Hematopoietic multipotent progenitor cell (in vitro differentiated cells): Measurements from ENCODE around the gene FMNL2. TPM values are rescaled to one million over a fixed set of nuclear protein-coding genes. Genes with fewer than 3 reads are reported as not detected.

Experiments used
- DNase-seq, 3 donors: peaks; one replicate each; pipeline ENCODE4 v3.0.0-alpha.2; 2011 to 2015; ENCODE audit warnings: low read depth in 2 of 3, low spot score in 2 of 3
- total RNA-seq: library from RNA; depleted of rRNA; stranded (reverse); fragments of >200 nt; gene quantifications from one replicate; pipeline ENCODE4 v1.2.3, GENCODE V29; 2012

The FMNL2 gene
- total RNA-seq, 1 donor, result 0.54 TPM

DNA sequence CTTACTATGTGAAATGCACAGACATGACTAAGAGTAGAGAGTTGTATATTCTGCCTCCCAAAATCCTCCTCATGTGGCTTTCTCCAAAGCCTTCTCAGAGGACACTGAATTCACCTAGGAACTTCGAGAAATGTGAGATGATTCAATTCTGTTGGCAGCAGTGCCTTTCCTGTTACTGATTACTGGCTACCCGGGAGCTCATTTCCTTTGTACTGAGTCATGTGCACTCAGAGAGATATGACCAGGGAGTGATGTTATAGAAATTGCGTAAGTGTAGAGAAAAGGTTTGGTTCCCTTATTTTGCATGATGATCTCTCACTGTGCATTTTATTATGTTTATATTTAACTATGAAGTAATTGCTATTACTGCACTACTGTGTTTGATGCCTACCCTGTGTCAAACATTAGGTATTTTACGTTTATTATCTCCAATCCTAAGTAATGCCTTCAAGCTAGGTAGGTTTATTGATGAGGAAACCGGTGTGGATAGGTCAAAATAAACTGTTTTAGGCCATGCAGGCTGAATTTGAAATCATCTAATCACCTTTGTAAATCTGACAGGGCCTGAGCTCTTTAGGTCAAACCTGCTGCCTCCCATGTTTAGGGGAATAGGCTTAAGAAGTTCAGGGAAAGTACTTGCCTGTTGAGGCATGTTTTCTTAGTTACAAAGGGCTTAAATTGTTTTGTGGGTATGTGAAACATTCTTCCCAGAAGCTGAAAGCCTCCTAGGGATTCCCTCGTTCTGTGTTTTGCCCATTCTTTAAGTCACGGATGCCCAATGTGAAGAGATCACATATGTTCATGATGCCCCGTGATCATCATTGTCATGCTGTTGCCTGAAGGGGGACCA is 86.8 kb downstream of the FMNL2 start:
- peak in 2 of 3 donors; percentile 63 to 64 for DNase-seq

DNA sequence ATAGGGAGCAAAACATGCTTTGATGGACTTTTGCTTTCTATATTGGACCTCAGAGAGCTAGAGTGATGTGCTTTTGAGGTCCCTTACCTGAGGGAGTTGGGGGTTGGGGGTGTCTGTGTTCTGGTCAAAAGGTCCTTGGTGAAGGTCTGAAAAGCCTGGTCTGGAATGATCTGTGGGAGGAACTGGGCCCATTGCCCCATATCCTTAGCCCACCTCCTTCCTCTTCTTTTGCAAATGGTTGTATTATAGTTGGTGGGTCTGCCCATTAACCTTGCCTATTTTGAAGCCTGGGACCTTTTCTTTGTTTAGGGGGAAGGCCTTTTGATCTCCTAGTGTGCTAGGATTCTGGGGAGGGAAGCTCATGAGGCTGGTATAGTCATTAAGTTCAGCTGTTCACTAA is 88.7 kb downstream of the FMNL2 start:
- no peak for DNase-seq

DNA sequence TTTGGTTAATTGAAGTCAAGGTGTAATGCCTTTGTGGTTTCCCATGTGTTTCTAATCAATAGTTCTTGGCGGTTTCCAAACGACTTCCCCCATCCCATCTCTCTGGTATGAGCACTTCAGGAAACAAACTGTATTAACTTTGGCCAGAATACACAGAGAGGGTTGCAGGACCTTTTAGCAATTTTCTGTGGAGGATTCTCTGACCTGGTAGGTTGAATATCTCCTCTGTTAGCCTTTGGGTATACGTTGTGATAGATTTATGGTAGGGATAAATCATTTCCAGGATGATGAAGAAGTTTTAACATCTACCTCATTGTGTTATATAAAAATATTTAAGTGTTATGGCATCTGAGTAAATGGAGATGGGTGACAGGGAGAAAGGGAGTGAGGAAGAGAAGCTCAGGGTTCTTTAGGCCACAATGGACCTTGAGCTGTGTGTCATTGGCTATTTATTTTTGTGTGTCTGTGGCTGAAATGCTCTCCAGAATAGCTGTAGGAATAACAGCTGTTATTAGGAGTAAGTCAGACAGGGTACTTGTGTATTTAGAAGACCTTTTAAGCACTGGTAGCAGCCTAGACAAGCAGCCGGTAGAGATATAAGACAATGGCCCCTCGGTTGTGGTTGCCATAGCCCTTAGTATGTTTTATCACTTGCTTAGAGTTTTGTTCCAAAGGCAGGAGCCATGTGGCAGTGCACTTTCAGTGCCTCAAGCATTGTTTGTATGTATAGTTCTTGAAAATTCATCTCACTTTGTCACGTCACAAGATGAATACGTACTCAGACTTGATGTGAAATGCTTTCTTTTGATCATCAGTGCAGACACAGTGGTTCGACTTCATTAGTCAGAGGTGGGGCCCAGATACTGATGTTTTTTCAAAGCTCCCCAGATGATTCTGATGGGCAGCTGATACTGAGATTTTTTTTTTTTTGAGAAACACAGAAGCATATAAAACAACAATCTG is 91.1 kb downstream of the FMNL2 start:
- DNase-seq, result no peak

DNA sequence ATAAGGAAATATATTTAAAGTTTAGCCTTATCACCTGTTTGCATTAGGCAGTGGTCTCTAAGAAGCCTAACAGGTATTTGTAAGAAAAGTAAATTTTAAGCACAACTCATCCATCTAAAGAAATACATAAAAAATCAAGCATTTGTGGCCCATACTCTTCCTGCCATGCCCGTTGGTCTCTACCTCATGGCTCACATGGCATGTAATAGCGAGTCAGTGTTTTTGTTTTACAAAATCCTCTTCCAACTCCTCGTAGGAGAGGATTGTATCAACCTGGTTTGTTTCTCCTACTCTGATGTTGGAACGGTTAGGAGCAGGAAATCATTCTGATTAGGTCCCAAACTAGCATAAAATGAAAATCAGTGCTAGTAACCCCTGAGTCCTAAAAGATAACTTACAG is 91.8 kb downstream of the FMNL2 start:
- DNase-seq, result no peak

DNA sequence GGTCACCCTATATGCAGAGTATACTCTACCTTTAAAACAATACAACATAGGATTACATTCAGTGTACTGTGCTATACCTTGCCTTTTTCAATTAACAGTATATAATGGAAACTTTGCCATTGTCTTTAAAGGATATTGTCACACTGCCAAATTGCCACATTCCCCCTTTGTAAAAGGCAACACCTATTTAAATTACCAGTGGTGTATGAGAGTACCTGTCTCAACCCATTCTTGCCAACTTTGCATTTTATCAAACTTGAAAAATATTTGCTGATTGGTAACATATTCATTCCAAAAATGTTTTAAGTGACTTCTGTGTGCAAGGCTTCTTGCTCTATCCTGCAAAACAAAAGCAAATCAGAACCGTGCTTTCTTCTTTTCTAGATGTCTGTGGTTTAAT is 92.9 kb downstream of the FMNL2 start:
- no peak for DNase-seq

DNA sequence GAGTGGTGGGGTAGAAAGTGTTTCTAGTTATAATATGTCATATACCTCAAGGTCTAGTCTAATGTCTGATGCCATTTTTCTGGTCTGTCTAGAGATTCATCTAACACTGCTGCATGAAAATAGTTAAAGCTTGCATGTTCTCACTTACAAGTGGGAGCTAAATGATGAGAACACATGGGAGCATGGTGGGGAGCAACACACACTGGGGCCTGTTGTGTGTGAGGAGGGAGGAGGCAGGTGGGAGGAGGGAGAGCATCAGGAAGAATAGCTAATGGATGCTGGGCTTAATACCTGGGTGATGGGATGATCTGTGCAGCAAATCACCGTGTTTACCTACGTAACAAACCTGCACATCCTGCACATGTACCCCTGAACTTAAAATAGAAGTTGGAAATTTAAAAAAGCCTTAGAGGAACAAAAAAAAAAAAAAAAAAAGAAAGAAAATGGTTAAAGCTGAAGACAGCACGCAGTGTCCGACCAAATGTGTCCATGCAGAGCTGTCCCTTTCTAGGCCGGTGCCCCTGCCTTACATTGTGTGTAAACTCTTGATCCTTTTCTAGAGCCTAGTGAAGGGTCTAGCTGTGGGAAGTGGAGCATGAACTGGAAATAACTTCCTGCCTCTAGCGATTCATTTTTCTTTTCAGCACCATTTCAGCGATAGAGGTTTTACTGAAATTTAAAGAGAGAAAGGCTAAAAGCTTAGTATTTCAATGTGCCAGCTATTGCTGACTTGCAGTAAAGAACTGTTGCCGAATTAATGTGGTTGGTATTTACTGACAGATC is 94.0 kb downstream of the FMNL2 start:
- DNase-seq, result no peak

DNA sequence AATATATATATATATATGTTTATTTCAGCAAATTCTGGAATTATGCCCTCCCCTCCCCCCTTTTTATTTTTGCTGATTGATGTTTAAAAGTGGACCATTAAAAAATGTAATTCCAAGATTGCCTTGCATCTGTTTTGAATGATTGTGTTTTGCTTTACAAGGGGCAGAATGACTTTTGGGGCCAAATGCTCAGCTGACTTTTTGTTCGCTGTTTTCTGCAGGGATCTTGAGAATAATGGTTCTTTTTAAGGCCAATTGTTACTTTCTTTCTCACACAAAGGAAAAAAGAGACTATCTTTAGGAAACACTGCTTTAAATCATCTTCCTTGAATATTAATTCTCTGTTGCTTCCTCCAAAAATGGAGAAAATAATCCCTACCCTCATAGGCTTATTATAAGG is 95.9 kb downstream of the FMNL2 start:
- DNase-seq, result no peak

DNA sequence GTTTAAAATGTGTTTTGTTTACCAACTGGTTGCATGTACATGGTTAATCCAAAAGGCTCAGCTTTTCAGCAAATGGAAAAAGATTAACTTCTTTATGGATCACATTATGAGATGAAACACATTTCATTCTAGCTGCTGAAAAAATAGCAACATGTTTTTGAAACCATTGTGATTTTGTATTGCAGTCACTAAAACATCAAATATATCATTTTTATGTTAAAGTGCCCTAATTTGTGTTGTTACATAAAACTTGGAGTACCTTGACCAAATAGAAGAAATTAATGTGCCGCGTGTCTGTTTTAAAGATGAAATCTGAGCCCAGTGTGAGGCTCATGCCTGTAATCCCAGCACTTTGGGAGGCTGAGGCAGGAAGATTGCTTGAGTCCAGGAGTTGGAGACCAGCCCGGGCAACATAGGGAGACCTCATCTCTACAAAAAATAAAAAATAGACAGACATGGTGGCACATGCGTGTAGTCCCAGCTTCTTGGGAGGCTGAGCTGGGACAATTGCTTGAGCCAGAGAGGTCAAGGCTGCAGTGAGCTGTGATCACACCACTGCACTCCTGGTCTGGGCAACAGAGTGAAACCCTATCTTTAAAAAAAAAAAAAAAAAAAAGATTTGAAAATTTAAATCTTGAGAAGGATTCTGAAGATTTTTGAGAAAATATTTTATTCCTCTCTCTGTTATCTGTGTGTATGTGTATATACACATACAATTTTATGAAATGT is 96.6 kb downstream of the FMNL2 start:
- DNase-seq, result no peak

DNA sequence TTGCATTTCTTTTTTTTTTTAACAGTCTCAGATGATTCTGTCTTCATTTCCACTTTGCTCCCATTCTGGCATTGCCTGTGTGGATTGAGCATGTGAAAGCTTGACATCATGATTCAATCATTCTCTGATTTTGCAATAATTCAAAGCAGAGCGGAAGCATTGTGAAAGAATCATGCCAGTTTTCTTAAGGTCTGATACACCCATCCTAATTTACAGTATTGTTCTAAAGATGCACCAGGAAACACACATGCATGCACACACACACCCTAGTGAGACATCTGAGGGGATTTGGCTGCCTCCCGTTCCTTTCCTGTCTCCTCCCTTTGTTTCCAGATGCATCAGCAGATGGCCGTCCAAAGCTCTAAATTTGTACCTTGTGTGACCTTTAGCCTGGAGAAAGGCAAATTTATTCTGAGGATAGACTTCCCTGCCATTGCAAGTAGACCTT is 97.3 kb downstream of the FMNL2 start:
- no peak for DNase-seq

DNA sequence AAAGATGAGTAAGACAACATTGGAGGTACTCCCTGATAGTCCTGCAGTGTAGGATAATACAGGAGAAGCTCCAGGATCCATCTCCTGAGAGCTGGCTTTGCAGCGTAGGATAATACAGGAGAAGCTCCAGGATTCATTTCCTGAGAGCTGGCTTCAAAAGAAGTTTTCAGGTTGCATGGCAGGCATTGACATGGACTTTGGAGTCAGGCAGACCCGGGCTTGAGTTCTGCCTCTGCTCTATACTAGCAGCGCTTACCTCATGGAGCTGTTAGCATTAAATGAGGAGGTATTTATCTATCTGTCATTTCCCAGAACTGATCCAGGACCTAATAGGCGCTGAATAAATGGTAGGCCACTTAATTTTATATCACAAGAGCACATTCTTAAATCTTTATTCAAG is 97.8 kb downstream of the FMNL2 start:
- no peak for DNase-seq

DNA sequence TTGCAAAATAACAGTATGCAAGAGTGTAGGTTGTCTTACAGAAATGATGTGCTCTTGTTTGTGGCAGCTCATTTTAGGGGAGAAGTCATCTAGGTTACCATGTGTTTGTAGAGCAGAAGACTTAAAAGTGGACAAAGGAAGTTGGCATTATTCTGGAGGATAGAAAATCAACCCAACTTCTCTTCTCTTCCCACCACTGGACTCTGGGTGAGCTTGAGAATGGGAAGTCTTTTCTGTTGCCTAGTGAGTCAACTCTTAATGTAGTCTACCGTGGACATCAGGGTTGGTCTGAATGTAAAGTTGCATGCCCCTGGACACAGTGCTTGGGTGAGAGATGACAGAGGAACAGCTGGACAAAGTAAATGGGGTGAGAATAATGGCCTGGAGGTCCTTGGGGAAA is 98.3 kb downstream of the FMNL2 start:
- no peak for DNase-seq

DNA sequence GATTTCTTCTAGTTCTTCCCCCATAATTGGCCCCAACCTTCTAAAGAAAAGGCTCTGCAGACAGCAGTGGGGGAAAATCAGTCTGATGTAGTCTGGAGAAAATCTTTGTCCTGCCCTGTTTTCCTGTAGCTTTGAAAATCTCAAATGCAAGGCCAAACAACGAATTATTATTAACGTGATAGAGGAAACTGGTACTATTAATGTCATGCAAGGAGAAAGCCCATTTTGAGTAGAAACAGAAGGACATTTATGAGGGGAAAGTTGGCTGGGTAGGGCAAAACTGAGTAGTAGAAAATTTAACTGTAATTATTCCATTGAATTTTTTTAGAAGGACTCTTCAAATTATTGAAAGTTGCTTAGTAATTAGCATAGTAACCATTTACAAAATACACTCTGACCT is 98.8 kb downstream of the FMNL2 start:
- DNase-seq, result no peak

DNA sequence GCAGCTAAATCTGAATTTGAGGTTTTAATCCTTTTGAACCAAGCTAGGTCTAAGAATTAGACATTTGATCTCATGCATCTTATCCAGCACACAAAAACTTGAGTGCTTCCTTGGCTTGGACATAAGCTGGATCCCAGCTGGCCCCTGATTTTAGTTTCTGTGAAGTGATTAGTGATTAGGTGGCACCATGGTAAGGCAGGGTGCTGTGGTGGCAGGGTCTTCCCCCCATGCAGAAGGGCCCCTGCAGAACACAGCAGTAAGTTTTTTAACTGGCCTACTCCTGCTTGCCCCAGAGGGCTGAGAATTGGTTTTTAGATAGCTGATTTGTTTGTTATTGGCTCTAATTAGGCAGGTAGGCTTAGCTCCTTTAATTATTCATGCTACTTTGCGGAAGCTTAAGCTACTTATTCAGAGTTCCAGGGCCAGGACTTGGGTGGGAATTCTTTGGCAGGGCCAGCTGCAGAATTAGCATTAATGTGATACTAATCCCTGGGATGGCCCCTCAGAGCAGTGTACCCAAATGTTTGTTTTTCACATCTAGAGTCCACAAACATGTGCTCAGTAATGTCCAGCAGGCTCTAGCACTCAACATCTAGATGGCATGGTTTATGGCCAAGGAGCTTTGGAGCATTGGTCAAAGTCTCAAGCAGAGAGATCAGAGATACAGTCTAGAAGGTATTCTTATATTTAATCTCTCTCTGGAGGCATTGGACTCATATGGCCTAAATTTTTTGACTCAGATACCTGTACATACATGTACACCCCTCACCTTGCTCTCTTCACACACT is 99.6 kb downstream of the FMNL2 start:
- DNase-seq, result no peak

DNA sequence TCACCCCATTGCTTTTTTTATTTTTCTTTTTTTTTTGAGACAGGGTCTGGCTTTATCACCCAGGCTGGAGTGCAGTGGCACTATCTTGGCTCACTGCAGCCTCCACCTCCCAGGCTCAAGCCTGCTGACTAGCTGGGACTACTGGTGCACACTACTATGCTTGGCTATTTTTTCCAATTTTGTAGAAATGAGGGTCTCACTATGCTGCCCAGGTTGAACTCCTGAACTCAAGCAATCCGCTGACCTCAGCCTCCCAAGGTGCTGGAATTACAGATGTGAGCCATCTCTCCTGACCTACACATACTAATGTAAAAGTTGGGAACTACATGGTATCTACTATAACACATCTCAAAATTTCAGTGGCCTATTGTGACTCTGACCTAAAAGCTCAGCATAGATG is 101.2 kb downstream of the FMNL2 start:
- DNase-seq, result no peak

DNA sequence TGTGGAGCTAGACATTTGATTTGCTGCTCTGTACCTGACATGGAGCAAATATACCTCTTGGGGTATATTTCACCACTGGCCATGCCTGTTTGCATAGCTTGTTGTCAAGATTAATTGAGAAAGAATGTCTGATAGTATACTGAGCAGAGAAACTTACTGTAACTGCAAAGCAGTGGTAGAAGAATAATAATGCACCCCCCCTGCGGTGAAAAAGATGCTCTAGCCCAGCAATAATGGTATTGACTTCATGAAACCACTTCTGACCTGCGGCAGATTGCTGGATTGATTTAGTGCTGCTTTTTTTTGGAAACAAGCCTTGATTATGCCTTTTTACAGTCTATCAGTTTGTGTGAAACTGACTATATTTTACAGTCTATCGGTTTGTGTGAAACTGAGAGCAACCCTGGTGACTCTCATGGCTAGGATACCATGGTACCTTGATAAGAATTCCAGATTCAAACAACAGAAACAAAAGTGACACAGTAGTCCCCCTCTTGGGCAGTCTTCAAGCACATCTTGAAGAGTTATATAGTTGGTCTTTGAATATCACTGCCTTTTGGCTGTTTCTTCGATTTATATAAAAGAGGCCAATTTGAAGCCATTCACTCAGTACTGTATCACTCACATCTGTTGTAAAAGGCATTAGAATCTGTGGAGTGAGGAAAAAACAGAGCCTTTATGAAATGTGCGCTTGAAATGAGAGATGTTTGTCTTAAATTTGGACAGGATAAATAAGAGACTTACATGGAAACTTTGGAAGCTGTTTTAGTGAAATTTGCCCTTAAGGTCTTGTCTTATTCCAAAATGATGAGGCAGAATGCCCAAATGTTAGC is 102.5 kb downstream of the FMNL2 start:
- DNase-seq, result no peak

DNA sequence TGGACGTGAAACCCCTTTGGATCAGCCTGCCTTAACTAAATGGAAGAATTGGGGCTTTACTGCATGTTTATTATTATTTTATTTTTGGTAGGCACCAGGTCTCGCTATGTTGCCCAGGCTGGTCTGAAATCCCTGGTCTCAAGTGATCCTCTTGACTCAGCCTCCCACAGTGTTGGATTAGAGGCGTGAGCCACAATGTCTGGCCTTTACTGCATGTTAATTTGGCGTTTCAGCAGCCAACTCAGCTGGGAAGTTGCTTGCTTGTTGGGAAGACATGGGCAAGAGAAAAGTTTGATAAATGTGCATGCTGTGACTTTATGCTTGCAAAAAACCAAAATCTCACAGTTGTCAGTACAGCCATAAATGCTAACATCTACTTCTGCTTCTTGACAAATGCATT is 105.1 kb downstream of the FMNL2 start:
- no peak for DNase-seq

DNA sequence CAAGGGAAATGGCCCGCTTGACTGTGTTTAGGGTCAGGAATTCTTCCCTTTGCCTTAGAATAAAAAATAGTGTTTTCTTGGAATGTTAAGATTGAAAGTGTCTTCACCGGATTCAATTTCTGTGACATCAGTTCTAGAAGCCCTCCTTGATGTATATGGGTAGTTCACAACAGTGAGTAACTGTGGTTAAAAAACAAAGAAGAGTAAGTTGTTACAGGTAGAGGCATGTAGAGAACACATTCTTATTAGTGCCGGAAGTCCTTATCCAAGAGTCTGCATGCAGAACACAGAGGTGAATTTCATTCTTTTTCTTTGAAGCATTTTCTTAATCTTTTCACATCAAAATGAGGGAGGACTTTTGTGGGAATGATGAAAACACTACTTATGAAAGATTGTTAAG is 105.5 kb downstream of the FMNL2 start:
- no peak for DNase-seq

DNA sequence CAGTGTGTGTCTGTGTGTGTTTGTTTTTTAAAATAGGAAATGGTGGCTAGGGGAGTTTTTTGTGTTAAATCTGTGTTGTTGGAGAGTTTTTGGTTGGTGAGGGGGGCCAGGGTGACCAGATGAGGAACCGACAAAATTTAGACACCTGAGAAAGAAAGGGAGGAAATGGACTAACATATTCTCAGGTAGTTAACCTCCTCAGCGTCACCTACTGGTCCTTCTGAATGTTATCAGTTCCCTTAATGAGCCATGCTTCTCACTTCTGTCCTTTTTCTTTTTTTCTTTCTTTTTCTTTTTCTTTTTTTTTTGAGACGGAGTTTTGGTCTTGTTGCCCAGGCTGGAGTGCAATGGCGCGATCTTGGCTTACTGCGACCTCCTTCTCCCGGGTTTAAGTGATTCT is 107.0 kb downstream of the FMNL2 start:
- no peak for DNase-seq

DNA sequence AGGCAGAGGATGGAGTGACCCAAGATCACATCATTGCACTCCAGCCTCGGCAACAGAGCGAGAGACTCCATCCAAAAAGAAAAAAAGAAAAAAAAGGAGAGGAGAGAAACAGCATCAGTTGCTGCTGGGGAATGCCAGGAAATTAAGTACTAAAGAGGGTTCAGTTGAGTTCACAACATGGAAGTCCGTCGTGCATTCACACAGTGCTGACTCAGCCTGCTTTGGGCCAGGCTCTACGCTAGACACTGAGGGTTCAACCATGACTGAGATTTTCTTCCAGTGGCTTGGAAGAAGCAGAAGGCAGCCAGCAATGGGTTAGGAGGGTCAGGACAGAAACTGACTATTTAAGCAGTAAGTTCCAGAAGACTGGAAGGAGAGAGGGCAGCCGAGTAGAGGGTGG is 108.8 kb downstream of the FMNL2 start:
- no peak for DNase-seq
